ENCODE data around the gene ISL2. TPM values are rescaled to one million over a fixed set of nuclear protein-coding genes. Genes with fewer than 3 reads are reported as not detected.

ISL2 gene
- total and polyA plus RNA-seq, 2 of the 4 experiments (the other 2 are of a cell fraction) = 1.3 to 3.6 TPM

DNA sequence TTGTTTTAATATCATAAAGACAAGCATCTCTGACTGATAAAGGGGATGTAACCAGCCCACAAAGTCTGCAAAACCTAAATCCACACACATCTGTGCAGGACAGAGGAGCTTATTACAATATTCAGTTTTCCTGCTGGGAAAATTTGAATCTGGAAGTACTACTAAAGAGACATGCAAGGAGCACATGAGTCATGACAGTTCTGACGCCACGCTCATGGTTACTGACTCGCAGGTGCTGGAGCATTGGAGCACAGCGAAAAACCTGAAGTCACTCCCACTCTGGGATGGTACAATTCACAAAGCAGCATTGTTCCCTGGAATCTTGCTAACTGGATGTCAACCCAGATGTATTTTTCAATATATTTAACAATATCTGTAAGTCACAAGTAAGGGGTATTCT lies 7.6 kb upstream of the ISL2 start:
- H3K23ac ChIP-seq (ENCODE audit: low read depth, low read length) = no peak overlapping the region
- H3K27me3 ChIP-seq (ENCODE audit: control insufficient read depth, insufficient read depth, low read length) = peaks cover 10% of the 10 kb centered on the region
- H3K36me3 ChIP-seq (ENCODE audit: control insufficient read depth, insufficient read depth, low read length) = no peaks in the 10 kb centered on the region
- ChIA-PET POLR2A (ENCODE audit: unreplicated experiment) (no interaction called here), CTCF (no interaction called here)
- 0 out of 2 replicates have a peak, but pooled peaks have one; percentile 14 for TF ChIP-seq MXI1 (IDR thresholded peaks at IDR 0.05; ENCODE audit: borderline replicate concordance, low read depth, low read length)
- TF ChIP-seq, protein P1, sequence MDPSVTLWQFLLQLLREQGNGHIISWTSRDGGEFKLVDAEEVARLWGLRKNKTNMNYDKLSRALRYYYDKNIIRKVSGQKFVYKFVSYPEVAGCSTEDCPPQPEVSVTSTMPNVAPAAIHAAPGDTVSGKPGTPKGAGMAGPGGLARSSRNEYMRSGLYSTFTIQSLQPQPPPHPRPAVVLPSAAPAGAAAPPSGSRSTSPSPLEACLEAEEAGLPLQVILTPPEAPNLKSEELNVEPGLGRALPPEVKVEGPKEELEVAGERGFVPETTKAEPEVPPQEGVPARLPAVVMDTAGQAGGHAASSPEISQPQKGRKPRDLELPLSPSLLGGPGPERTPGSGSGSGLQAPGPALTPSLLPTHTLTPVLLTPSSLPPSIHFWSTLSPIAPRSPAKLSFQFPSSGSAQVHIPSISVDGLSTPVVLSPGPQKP (IDR thresholded peaks at IDR 0.05; ENCODE audit: borderline replicate concordance, low read depth, low read length) = no peak
- no peak overlapping the region for H3K4me3 ChIP-seq (ENCODE audit: insufficient read depth, low read depth, low read length)
- no peak overlapping the region for H3K4ac ChIP-seq (ENCODE audit: low read depth, low read length)
- H4K8ac ChIP-seq (ENCODE audit: low read depth in 2 of 2, low read length in 2 of 2) = no peak overlapping the region
- no peak overlapping the region for H2BK120ac ChIP-seq (ENCODE audit: low read depth, low read length)
- dilution Hi-C loops (cut with HindIII; ENCODE audit: low sequenced_read_pairs, unreplicated experiment) (no loop called here), in situ Hi-C loops (cut with MboI; ENCODE audit: low sequenced_read_pairs) (no loop called here), intact Hi-C loops (cut with micrococcal nuclease) (no loop called here)
- H3K9me3 ChIP-seq (ENCODE audit: control insufficient read depth, insufficient read depth, low read length) = no peaks in the 10 kb centered on the region
- no peak overlapping the region for H4K5ac ChIP-seq (ENCODE audit: low read depth, low read length)
- peaks cover 5% of the 10 kb centered on the region; the same call in 1 of the 2 replicates for H3K4me1 ChIP-seq (ENCODE audit: control insufficient read depth, insufficient read depth, low read length)
- no peak overlapping the region for H3K4me2 ChIP-seq (ENCODE audit: low read depth, low read length)
- no CpG with 5 or more reads among the region's 4 CpGs for WGBS, 2 experiments (ENCODE audit: extremely low coverage in 2 of 2, insufficient read length in 1 of 2)
- H3K56ac ChIP-seq (ENCODE audit: extremely low read depth, insufficient read depth, low read length) = no peak overlapping the region
- H2AFZ ChIP-seq (replicated peaks; ENCODE audit: low read length, poor library complexity) = no peak overlapping the region
- H3K9ac ChIP-seq (ENCODE audit: low read depth, low read length) = no peak overlapping the region
- ATAC-seq (ENCODE audit: low read depth) (peak; percentile 34; the same call in 1 of the 2 replicates), DNase-seq (peak; percentile 86)
- H2BK20ac ChIP-seq (ENCODE audit: low read depth, low read length) = no peak overlapping the region
- peaks cover 3% of the 10 kb centered on the region; the same call in 1 of the 2 replicates for H3K9me1 ChIP-seq (ENCODE audit: insufficient read depth, low read length)
- no peak overlapping the region for H2BK15ac ChIP-seq (ENCODE audit: low read depth, low read length)
- no peak overlapping the region for H2AK9ac ChIP-seq (replicated peaks; ENCODE audit: low read depth, low read length, poor library complexity)
- no peak overlapping the region for H3K14ac ChIP-seq (replicated peaks; ENCODE audit: low read depth, low read length)
- no peaks in the 10 kb centered on the region for H4K20me1 ChIP-seq (ENCODE audit: insufficient read depth, low read length)
- H3K79me1 ChIP-seq (ENCODE audit: low read depth in 1 of 2, low read length in 2 of 2) = no peaks in the 10 kb centered on the region
- H2BK5ac ChIP-seq (ENCODE audit: low read depth, low read length, poor library complexity, severe bottlenecking) = no peak overlapping the region
- no peak overlapping the region for H2AK5ac ChIP-seq (ENCODE audit: low read depth, low read length)
- no TSS peak for BruUV-seq (replicated peaks)
- H3K18ac ChIP-seq (ENCODE audit: low read depth, low read length) = no peak overlapping the region
- H3K27ac ChIP-seq (ENCODE audit: insufficient read depth, low read length) = no peak overlapping the region
- H4K91ac ChIP-seq (ENCODE audit: insufficient read depth, low read depth, low read length) = no peak overlapping the region
